ENCODE results near the gene AK4. TPM values are rescaled to one million over a fixed set of nuclear protein-coding genes. Genes with fewer than 3 reads are reported as not detected.

The AK4 gene
- total RNA-seq, 1 donor from 2014 or later, result 24.7 TPM

- no peak for DNase-seq (ENCODE audit: extremely low read depth, low read depth, low spot score)
Observed at GRCh38 chr1:65267683-65268082, 119.7 kb downstream of the AK4 start.

GRCh38 chr1:65269612-65270011 is 121.6 kb downstream of the AK4 start:
- DNase-seq (ENCODE audit: extremely low read depth, low read depth, low spot score), result no peak

GRCh38 chr1:65276197-65276939 is 128.4 kb downstream of the AK4 start:
- DNase-seq (ENCODE audit: extremely low read depth, low read depth, low spot score), result no peak

GRCh38 chr1:65277605-65278347 is 129.8 kb downstream of the AK4 start:
- no peak for DNase-seq (ENCODE audit: extremely low read depth, low read depth, low spot score)

- no peak for DNase-seq (ENCODE audit: extremely low read depth, low read depth, low spot score)
Observed at GRCh38 chr1:65278376-65279069, 130.5 kb downstream of the AK4 start.

GRCh38 chr1:65279070-65279779 is 131.2 kb downstream of the AK4 start:
- no peak for DNase-seq (ENCODE audit: extremely low read depth, low read depth, low spot score)

Other genes with a start within 250 kb of the AK4 start
- 332 and 463 TPM in 2 replicates for gene JAK1, start 181.7 kb upstream of the AK4 start, total RNA-seq
- gene DNAJC6, start 161.3 kb downstream of the AK4 start, total RNA-seq, result 3.2 and 3.3 TPM in 2 replicates